Neural progenitor cell (in vitro differentiated cells): Measurements from ENCODE around the gene LRRN2.

Experiments used
- CTCF ChIP-seq: fragments of 200-600 bp; sonication (generic); IDR thresholded peaks from 2 replicates; pipeline ENCODE4 v1.5.1; 2017; ENCODE audit warnings: antibody characterized with exemption, mild to moderate bottlenecking
- EZH2 ChIP-seq: fragments of 200-600 bp; sonication (generic); IDR thresholded peaks from 2 replicates; pipeline ENCODE4 v1.6.1; 2017; ENCODE audit warnings: antibody characterized with exemption, mild to moderate bottlenecking, moderate library complexity
- EZH2phosphoT487 ChIP-seq: fragments of 200-600 bp; sonication (generic); IDR thresholded peaks from 2 replicates; pipeline ENCODE4 v1.6.1; 2017; ENCODE audit warnings: antibody characterized with exemption

- no peak for TF ChIP-seq CTCF
- no peak for TF ChIP-seq EZH2
- TF ChIP-seq EZH2phosphoT487 = no peak
Measured at GRCh38 chr1:204651843-204652421, 33.6 kb downstream of the LRRN2 start.
